Suprapubic skin (tissue), 4 donors: ENCODE data around the gene NAT8L.

Experiments used
- CTCF ChIP-seq, 2 donors: fragments of 200-600 bp in 1 of 2; fragments of 450-650 bp in 1 of 2; sonication (generic) in 1 of 2; IDR thresholded peaks; one replicate each; pipeline ENCODE4 v1.5.1; 2016 to 2019; ENCODE audit warnings: antibody characterized with exemption in 2 of 2, mild to moderate bottlenecking in 1 of 2, moderate library complexity in 1 of 2
- POLR2A ChIP-seq, 2 donors: fragments of 450-650 bp; IDR thresholded peaks; one replicate each; pipeline ENCODE4 v1.6.1; 2017; ENCODE audit warnings: antibody characterized with exemption in 2 of 2, mild to moderate bottlenecking in 2 of 2, moderate library complexity in 2 of 2
- POLR2AphosphoS5 ChIP-seq, 3 donors: sonication (generic); formaldehyde crosslinking; IDR thresholded peaks; one replicate each; pipeline ENCODE4 v1.6.1; 2017; ENCODE audit warnings: antibody characterized with exemption in 3 of 3

DNA sequence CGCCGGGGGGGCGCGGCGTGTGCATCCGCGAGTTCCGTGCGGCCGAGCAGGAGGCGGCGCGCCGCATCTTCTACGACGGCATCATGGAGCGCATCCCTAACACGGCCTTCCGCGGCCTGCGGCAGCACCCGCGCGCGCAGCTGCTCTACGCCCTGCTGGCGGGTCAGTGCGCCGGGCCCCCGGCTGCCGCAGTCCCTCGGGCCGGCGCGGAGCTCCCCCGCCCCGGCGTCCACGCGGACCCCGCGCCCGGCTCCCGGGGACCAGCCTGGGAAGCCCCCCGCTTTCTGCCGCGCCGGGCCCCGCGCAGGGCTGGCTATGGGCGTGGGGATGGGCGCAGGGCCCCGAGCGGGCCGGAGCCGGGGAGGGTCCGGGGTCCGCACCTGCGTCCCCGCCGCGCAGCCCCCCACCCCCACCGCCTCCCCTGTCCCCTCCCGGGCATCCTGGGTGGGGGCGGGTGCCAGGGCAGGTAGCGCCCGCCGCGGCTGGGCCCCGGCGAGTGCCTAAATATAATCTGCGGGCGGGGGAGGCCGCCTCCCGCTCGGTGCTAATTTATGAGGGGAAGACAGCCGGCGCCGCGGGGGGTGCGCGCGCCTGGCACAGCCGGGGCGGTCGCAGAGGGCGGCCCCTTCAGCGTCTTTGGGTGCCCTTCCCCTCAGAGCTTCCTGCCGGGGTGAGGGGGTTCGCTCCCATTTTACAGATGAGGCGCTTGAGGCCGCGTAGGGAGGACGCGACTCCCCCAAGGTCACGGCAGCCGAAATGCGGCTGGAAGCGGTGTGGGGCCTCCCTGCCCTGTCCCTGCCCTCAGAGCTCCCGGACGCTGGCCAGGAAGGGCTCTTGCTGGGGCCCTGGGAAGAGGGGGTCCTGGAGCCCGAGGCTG lies 837 bp downstream of the NAT8L start:
- no peak for TF ChIP-seq CTCF (IDR thresholded peaks at IDR 0.05)
- TF ChIP-seq POLR2A (IDR thresholded peaks at IDR 0.05), result no peak
- no peak for TF ChIP-seq POLR2AphosphoS5 (IDR thresholded peaks at IDR 0.05)
